K562 (cell line): ENCODE measurements around the gene CAPN12. TPM values are rescaled to one million over a fixed set of nuclear protein-coding genes. Genes with fewer than 3 reads are reported as not detected.

Experiments
- ATAC-seq: fragments of 200-7000 bp; cut with Tn5 transposase; 3 replicates; pipeline ENCODE4 v1.9.1; 2020; ENCODE audit warnings: moderate library complexity
- BruUV-seq: library from RNA; stranded (reverse); fragments of 400-500 nt; replicated peaks from 2 replicates; lab custom pipeline; 2021; lab: Mats Ljungman, UMichigan
- CTCF ChIA-PET: fragments of 300-600 bp; formaldehyde crosslinking; extraction: SDS; loops from one replicate; lab custom pipeline; 2021; ENCODE audit warnings: low intra/inter-chr PET ratio; lab: Yijun Ruan, JAX
- POLR2A ChIA-PET: fragments of 300-600, 350-650 bp; sonication (Branson Sonifier 250); formaldehyde crosslinking; extraction: SDS; loops from one replicate; lab custom pipeline; 2021; ENCODE audit warnings: antibody characterized with exemption, inconsistent platforms; lab: Yijun Ruan, JAX
- DNase-seq, 4 experiments: peaks; one replicate each; pipeline versions ENCODE4 v3.0.0 to v3.0.0-alpha.2; 2011 to 2018; ENCODE audit warnings: low spot score in 3 of 4, mixed read lengths in 3 of 4; ENCODE audit errors: extremely low read depth in 1 of 4
- FAIRE-seq: peaks from 2 replicates; lab custom pipeline; 2011; peaks lifted over from hg19 to GRCh38; lab: Jason Lieb, UNC
- H2AFZ ChIP-seq: 2 replicates; pipeline ENCODE4 v1.6.0; 2011; ENCODE audit warnings: low read depth, low read length, control low read depth, inconsistent platforms
- H3K27ac ChIP-seq: fragments of 200-600 bp; 3 replicates; pipeline ENCODE4 v1.8.0; 2011; ENCODE audit warnings: low read depth, mild to moderate bottlenecking, control low read depth, inconsistent platforms, low read length, moderate library complexity, mixed read lengths; ENCODE audit errors: extremely low read depth
- H3K27me3 ChIP-seq, 2 experiments: fragments of 300-600 bp in 1 of 2; 2 replicates in 1 of 2; 3 replicates in 1 of 2; pipeline versions ENCODE4 v1.6.0 to v1.8.0; 2011; ENCODE audit warnings: inconsistent platforms in 2 of 2, low read length in 2 of 2, mild to moderate bottlenecking in 1 of 2, mixed read lengths in 1 of 2, moderate library complexity in 1 of 2; ENCODE audit not compliant: control insufficient read depth in 2 of 2, insufficient read depth in 2 of 2
- H3K36me3 ChIP-seq: fragments of 300-600 bp; 3 replicates; pipeline ENCODE4 v1.8.0; 2011; ENCODE audit warnings: mild to moderate bottlenecking, low read length, inconsistent platforms; ENCODE audit not compliant: control insufficient read depth, insufficient read depth
- H3K4me1 ChIP-seq, 2 experiments: fragments of 200-600 bp in 1 of 2; replicated peaks in 1 of 2; 2 replicates in 1 of 2; 3 replicates in 1 of 2; pipeline versions ENCODE4 v1.5.1 to v1.8.0; 2011; ENCODE audit warnings: inconsistent platforms in 2 of 2, low read length in 2 of 2, mild to moderate bottlenecking in 1 of 2, mixed read lengths in 1 of 2, moderate library complexity in 1 of 2; ENCODE audit not compliant: control insufficient read depth in 2 of 2, insufficient read depth in 2 of 2
- H3K4me2 ChIP-seq: 2 replicates; pipeline ENCODE4 v1.6.1; 2011; ENCODE audit warnings: low read length, control low read depth, inconsistent platforms, mixed read lengths; ENCODE audit not compliant: insufficient read depth
- H3K4me3 ChIP-seq: fragments of 200-600 bp; sonication (generic), shearing (Covaris generic); 2 replicates; pipeline ENCODE4 v1.5.1; 2016; ENCODE audit warnings: control low read depth, inconsistent platforms
- H3K79me2 ChIP-seq: fragments of 200-600 bp; 3 replicates; pipeline ENCODE4 v1.8.0; 2011; ENCODE audit warnings: low read length, inconsistent platforms; ENCODE audit not compliant: control insufficient read depth, insufficient read depth
- H3K9ac ChIP-seq, 2 experiments: 2 replicates each; pipeline versions ENCODE4 v1.6.0 to v1.6.1; 2011; ENCODE audit warnings: low read depth in 2 of 2, low read length in 2 of 2, control low read depth in 1 of 2, inconsistent platforms in 1 of 2, mild to moderate bottlenecking in 1 of 2, mixed read lengths in 1 of 2; ENCODE audit not compliant: insufficient read depth in 1 of 2
- H3K9me1 ChIP-seq: one replicate; pipeline ENCODE4 v1.6.0; 2011; ENCODE audit warnings: inconsistent platforms, mild to moderate bottlenecking, low read length, moderate library complexity; ENCODE audit not compliant: control insufficient read depth, insufficient read depth
- H3K9me3 ChIP-seq: replicated peaks from 2 replicates; pipeline ENCODE4 v1.5.1; 2011; ENCODE audit warnings: low read depth, low read length, inconsistent platforms; ENCODE audit not compliant: control insufficient read depth, insufficient read depth
- H4K20me1 ChIP-seq: replicated peaks from 2 replicates; pipeline ENCODE4 v1.6.1; 2011; ENCODE audit warnings: low read length, inconsistent platforms, mixed read lengths; ENCODE audit not compliant: control insufficient read depth, insufficient read depth
- ATF2 ChIP-seq: sonication (generic); formaldehyde crosslinking; IDR thresholded peaks from 2 replicates; pipeline ENCODE4 v1.8.1; 2022; ENCODE audit warnings: missing genetic modification reagents
- MYC ChIP-seq, 2 experiments: fragments of 250-450 bp in 1 of 2; sonication (Bioruptor Pico) in 1 of 2; IDR thresholded peaks; 2 replicates each; pipeline versions ENCODE4 v1.5.1 to v1.6.1; 2012 to 2021; ENCODE audit warnings: low read depth in 2 of 2, borderline replicate concordance in 1 of 2, improper control_type of control experiment in 1 of 2, low read length in 1 of 2, mild to moderate bottlenecking in 1 of 2, moderate library complexity in 1 of 2
- NFIC ChIP-seq: fragments of 450-650 bp; IDR thresholded peaks from 2 replicates; pipeline ENCODE4 v1.6.1; 2017; ENCODE audit warnings: mild to moderate bottlenecking, inconsistent platforms
- POLR2AphosphoS5 ChIP-seq: IDR thresholded peaks from 2 replicates; pipeline ENCODE4 v1.6.1; 2011; ENCODE audit warnings: mild to moderate bottlenecking, low read depth, low read length, moderate library complexity; ENCODE audit not compliant: control insufficient read depth, insufficient read depth
- POLR2G ChIP-seq: fragments of 200-400 bp; formaldehyde crosslinking; IDR thresholded peaks from 2 replicates; pipeline ENCODE4 v1.6.1; 2017; ENCODE audit warnings: low read depth, mild to moderate bottlenecking, antibody characterized with exemption, low read length, moderate library complexity
- RBM22 ChIP-seq: fragments of 200-400 bp; formaldehyde crosslinking; IDR thresholded peaks from 2 replicates; pipeline ENCODE4 v1.6.1; 2018; ENCODE audit warnings: low read length, low read depth; ENCODE audit not compliant: poor library complexity, severe bottlenecking
- SUPT5H ChIP-seq: fragments of 450-650 bp; IDR thresholded peaks from 2 replicates; pipeline ENCODE4 v1.6.1; 2016
- WHSC1 ChIP-seq: IDR thresholded peaks from one replicate; pipeline ENCODE4 v1.6.1; 2012; ENCODE audit warnings: low read length, control low read depth, inconsistent platforms
- WGBS: fragments of 100-300 bp; shearing (Covaris generic); methylation state at CpG from one replicate; pipeline ENCODE4 v1.1.6; 2016; ENCODE audit warnings: low coverage, mixed read lengths; ENCODE audit not compliant: insufficient coverage; ENCODE audit errors: missing lambda C conversion rate; 5-methylcytosine and 5-hydroxymethylcytosine counted together
- in situ Hi-C: fragments of 300-500 bp; cut with MboI; formaldehyde crosslinking; loops from 4 replicates; pipeline ENCODE4 v1.15.0; 2018; ENCODE audit warnings: inconsistent platforms, mixed read lengths
- intact Hi-C: fragments of 100-400 bp; cut with micrococcal nuclease; formaldehyde crosslinking; loops from 2 replicates; pipeline ENCODE4 v1.14.2; 2022
- polyA plus RNA-seq, 8 experiments: library from polyadenylated mRNA; depleted of rRNA in 4 of 8; stranded (reverse) in 5 of 8; unstranded in 3 of 8; fragments of >200 nt; fragmentation: Nextera tagmentation in 2 of 8; fragmentation: Illumina TruSeq in 1 of 8; extraction: Ambion mirVana in 2 of 8; extraction: Trizol in 1 of 8; gene quantifications; 2 replicates each; pipeline versions ENCODE4 v1.2.1 to v1.2.3, GENCODE V29; 2011 to 2014; ENCODE audit warnings: inconsistent platforms in 1 of 8, missing spikeins in 1 of 8
- total RNA-seq, 7 experiments: library from RNA; depleted of rRNA in 6 of 7; stranded (reverse); fragments of >200 nt in 6 of 7; fragmentation: Illumina TruSeq in 2 of 7; extraction: Trizol in 2 of 7; gene quantifications; 2 replicates each; pipeline versions ENCODE4 v1.2.1 to v1.2.3, GENCODE V29; 2011 to 2021; ENCODE audit warnings: low replicate concordance in 1 of 7

Gene CAPN12
- total and polyA plus RNA-seq, 9 of the 15 experiments (the other 6 are each of a cell fraction or from before 2014, with no cell fraction given) = 0.83 to 7.0 (median 1.6) TPM

GRCh38 chr19:38714354-38714778, 29.9 kb downstream of the CAPN12 start:
- no peaks in the 10 kb centered on the region for H3K27me3 ChIP-seq
- H3K4me2 ChIP-seq = no peak overlapping the region
- peak overlapping the region in 1 of 2 experiments; percentile 40; a peak in 2 of 4 replicates for H3K9ac ChIP-seq
- 86% methylated on average over 11 of the region's 14 CpGs for WGBS
- no peak overlapping the region for H3K4me3 ChIP-seq
- H3K9me1 ChIP-seq = no peaks in the 10 kb centered on the region
- no peaks in the 10 kb centered on the region; the same call in 2 of the 3 replicates for H3K79me2 ChIP-seq
- no TSS peak for BruUV-seq
- H3K4me1 ChIP-seq = peaks cover 0 to 30% of the 10 kb centered on the region in 2 experiments; a peak in 1 of 5 replicates
- POLR2A ChIA-PET = interaction anchor here (0.6 to 0.8 kb wide), 3 partner anchors 8 to 330 kb away, joined by 3 to 4 read pairs (median 3); no protein-coding TSS in a partner anchor
- FAIRE-seq = no peak
- intact Hi-C loops (no loop called here), in situ Hi-C loops (no loop called here)
- no peak for DNase-seq
- no peak overlapping the region for H3K27ac ChIP-seq
- peaks cover 93% of the 10 kb centered on the region; the same call in 2 of the 3 replicates for H3K36me3 ChIP-seq
- no peaks in the 10 kb centered on the region for H4K20me1 ChIP-seq
- TF ChIP-seq SUPT5H = 0 out of 2 replicates have a peak, but pooled peaks have one; percentile 18
- TF ChIP-seq NFIC = peak; percentile 23; the same call in 1 of the 2 replicates
- TF ChIP-seq WHSC1 = no peak
- TF ChIP-seq POLR2G = peak; percentile 48; the same call in 1 of the 2 replicates
- peak; percentile 70 for TF ChIP-seq RBM22
- TF ChIP-seq, all 486 proteins: peak for 4
- Histone ChIP-seq H2AFZ (no peak overlapping the region), H3K9me3 (no peaks in the 10 kb centered on the region)
- CTCF ChIA-PET = no interaction called here
- no peak for ATAC-seq

- Histone ChIP-seq H4K20me1 (peaks cover 3% of the 10 kb centered on the region; the same call in 1 of the 2 replicates), H3K9me3 (no peaks in the 10 kb centered on the region), H3K4me1 (peaks cover 0 to 25% of the 10 kb centered on the region in 2 experiments; a peak in 1 of 5 replicates), H3K79me2 (no peaks in the 10 kb centered on the region; the same call in 2 of the 3 replicates), H3K4me2 (no peak overlapping the region), H3K27me3 (no peaks in the 10 kb centered on the region), H3K27ac (no peak overlapping the region), H3K9me1 (no peaks in the 10 kb centered on the region), H3K36me3 (peaks cover 93% of the 10 kb centered on the region; the same call in 2 of the 3 replicates), H2AFZ (no peak overlapping the region), H3K4me3 (no peak overlapping the region), H3K9ac (peak overlapping the region in 1 of 2 experiments; percentile 40; a peak in 1 of 4 replicates)
- no peak for DNase-seq
- BruUV-seq = no TSS peak
- no peak; the same call in 2 of the 3 replicates for ATAC-seq
- WGBS = 92% methylated on average over 14 of the region's 14 CpGs
- ChIA-PET POLR2A (interaction anchor here (0.7 kb wide), 1 partner anchor 71 kb away, joined by 3 read pairs; no protein-coding TSS in a partner anchor), CTCF (no interaction called here)
- TF ChIP-seq ATF2 (CRISPR knock-in tag) = no peak
- peak; percentile 5; the same call in 1 of the 2 replicates for TF ChIP-seq POLR2AphosphoS5
- no peak for TF ChIP-seq MYC (IDR thresholded peaks at IDR 0.05; ENCODE audit: low read depth, low read length)
- TF ChIP-seq MYC (CRISPR knock-in tag; IDR thresholded peaks at IDR 0.05; ENCODE audit: borderline replicate concordance, low read depth) = no peak
- no peak for FAIRE-seq
- in situ Hi-C loops = no loop called here
- intact Hi-C loops = no loop called here
Measured at GRCh38 chr19:38713865-38714264, 30.4 kb downstream of the CAPN12 start.
